MM.1S (cell line): ENCODE data around the gene STK17B.

Experiments used
- DNase-seq: peaks from one replicate; pipeline ENCODE4 v3.0.0-alpha.2; 2015
- H2AFZ ChIP-seq: fragments of 300-600 bp; sonication (generic); 2 replicates; pipeline ENCODE4 v1.6.0; 2016; ENCODE audit warnings: antibody characterized with exemption, low read length
- H3F3A ChIP-seq: fragments of 300-600 bp; sonication (generic); 2 replicates; pipeline ENCODE4 v1.6.1; 2016; ENCODE audit warnings: mild to moderate bottlenecking, antibody characterized with exemption, low read length, moderate library complexity, mixed read lengths; ENCODE audit not compliant: insufficient read depth
- H3K27ac ChIP-seq: fragments of 300-600 bp; sonication (generic); 2 replicates; pipeline ENCODE4 v1.5.1; 2016; ENCODE audit warnings: mild to moderate bottlenecking, low read length
- H3K27me3 ChIP-seq: fragments of 300-600 bp; sonication (generic); replicated peaks from 2 replicates; pipeline ENCODE4 v1.6.0; 2016; ENCODE audit warnings: low read length; ENCODE audit not compliant: insufficient read depth
- H3K36me3 ChIP-seq: fragments of 300-600 bp; sonication (generic); replicated peaks from 2 replicates; pipeline ENCODE4 v1.6.1; 2016; ENCODE audit warnings: mild to moderate bottlenecking, low read length, mixed read lengths; ENCODE audit not compliant: insufficient read depth
- H3K4me1 ChIP-seq: fragments of 300-600 bp; sonication (generic); 2 replicates; pipeline ENCODE4 v1.6.1; 2016; ENCODE audit warnings: low read length, mixed read lengths
- H3K4me2 ChIP-seq: fragments of 300-600 bp; sonication (generic); 2 replicates; pipeline ENCODE4 v1.6.0; 2016; ENCODE audit warnings: low read depth, low read length
- H3K4me3 ChIP-seq: fragments of 300-600 bp; sonication (generic); 2 replicates; pipeline ENCODE4 v1.5.1; 2016; ENCODE audit warnings: low read length, mixed read lengths
- H3K79me2 ChIP-seq: fragments of 300-600 bp; sonication (generic); 2 replicates; pipeline ENCODE4 v1.6.1; 2016; ENCODE audit warnings: mixed run types, low read length, mixed read lengths
- H3K9ac ChIP-seq: fragments of 300-600 bp; sonication (generic); 2 replicates; pipeline ENCODE4 v1.6.1; 2016; ENCODE audit warnings: low read length, mixed read lengths
- H3K9me2 ChIP-seq: fragments of 300-600 bp; sonication (generic); replicated peaks from 2 replicates; pipeline ENCODE4 v1.6.1; 2016; ENCODE audit warnings: mild to moderate bottlenecking, low read length, mixed read lengths; ENCODE audit not compliant: insufficient read depth
- H3K9me3 ChIP-seq: fragments of 300-600 bp; sonication (generic); replicated peaks from 2 replicates; pipeline ENCODE4 v1.6.1; 2016; ENCODE audit warnings: mild to moderate bottlenecking, low read length, mixed read lengths; ENCODE audit not compliant: insufficient read depth
- H4K20me1 ChIP-seq: fragments of 300-600 bp; sonication (generic); 2 replicates; pipeline ENCODE4 v1.6.1; 2016; ENCODE audit warnings: mild to moderate bottlenecking, low read length, moderate library complexity, mixed read lengths; ENCODE audit not compliant: insufficient read depth
- CTCF ChIP-seq: fragments of 300-600 bp; sonication (generic); IDR thresholded peaks from 2 replicates; pipeline ENCODE4 v1.5.1; 2016; ENCODE audit warnings: antibody characterized with exemption, low read length, mixed read lengths
- EZH2 ChIP-seq: fragments of 300-600 bp; sonication (generic); optimal IDR thresholded peaks from 2 replicates; pipeline ENCODE3; 2017; ENCODE audit warnings: low read depth, mild to moderate bottlenecking, antibody characterized with exemption, low read length, mixed read lengths
- EZH2phosphoT487 ChIP-seq: fragments of 300-600 bp; sonication (generic); IDR thresholded peaks from 2 replicates; pipeline ENCODE4 v1.6.1; 2018; ENCODE audit warnings: antibody characterized with exemption, low read length

STK17B gene

GRCh38 chr2:196201229-196202009, 30.0 kb upstream of the STK17B start:
- Histone ChIP-seq H3K9ac (no peak overlapping the region), H3K4me3 (no peak overlapping the region), H3F3A (no peaks in the 10 kb centered on the region), H2AFZ (peak overlapping the region; percentile 5; the same call in 1 of the 2 replicates), H3K36me3 (no peaks in the 10 kb centered on the region), H3K27ac (no peak overlapping the region), H3K27me3 (no peaks in the 10 kb centered on the region), H3K9me3 (no peaks in the 10 kb centered on the region), H3K9me2 (no peaks in the 10 kb centered on the region), H4K20me1 (no peaks in the 10 kb centered on the region), H3K4me1 (peaks cover 9% of the 10 kb centered on the region; the same call in 1 of the 2 replicates), H3K79me2 (no peaks in the 10 kb centered on the region), H3K4me2 (peak overlapping the region; percentile 12; the same call in 1 of the 2 replicates)
- TF ChIP-seq EZH2phosphoT487 (no peak), CTCF (no peak), EZH2 (no peak)
- DNase-seq: no peak

- Histone ChIP-seq H3K9me3 (no peaks in the 10 kb centered on the region), H3K36me3 (no peaks in the 10 kb centered on the region), H2AFZ (peak overlapping the region; percentile 5; the same call in 1 of the 2 replicates), H3K4me3 (no peak overlapping the region), H3K4me2 (peak overlapping the region; percentile 12; the same call in 1 of the 2 replicates), H3K79me2 (no peaks in the 10 kb centered on the region), H3K4me1 (peaks cover 9% of the 10 kb centered on the region; the same call in 1 of the 2 replicates), H4K20me1 (no peaks in the 10 kb centered on the region), H3K27me3 (no peaks in the 10 kb centered on the region), H3K9me2 (no peaks in the 10 kb centered on the region), H3F3A (no peaks in the 10 kb centered on the region), H3K9ac (no peak overlapping the region), H3K27ac (no peak overlapping the region)
- TF ChIP-seq EZH2phosphoT487 (no peak), CTCF (no peak), EZH2 (no peak)
- peak; percentile 28 for DNase-seq
Observed at GRCh38 chr2:196200557-196200956, 29.2 kb upstream of the STK17B start.

- H3K9ac ChIP-seq: no peak overlapping the region
Observed at GRCh38 chr2:196195758-196196157, 24.4 kb upstream of the STK17B start.

More at GRCh38 chr2:196195758-196196157, 24.4 kb upstream of the STK17B start:
- H3K27me3 ChIP-seq: no peaks in the 10 kb centered on the region
- H3K4me3 ChIP-seq: no peak overlapping the region
- H3K36me3 ChIP-seq: no peaks in the 10 kb centered on the region
- H3K4me2 ChIP-seq: no peak overlapping the region
- H3K9me3 ChIP-seq: no peaks in the 10 kb centered on the region
- H3K79me2 ChIP-seq: no peaks in the 10 kb centered on the region
- no peak overlapping the region for H3K27ac ChIP-seq
- no peak overlapping the region for H2AFZ ChIP-seq
- no peaks in the 10 kb centered on the region for H3F3A ChIP-seq
- H4K20me1 ChIP-seq: no peaks in the 10 kb centered on the region
- H3K4me1 ChIP-seq: peaks cover 4% of the 10 kb centered on the region; the same call in 1 of the 2 replicates
- no peak for DNase-seq
- TF ChIP-seq EZH2phosphoT487 (no peak), CTCF (no peak), EZH2 (no peak)
- H3K9me2 ChIP-seq: no peaks in the 10 kb centered on the region
